ENCODE results near the gene SEC14L5. TPM values are rescaled to one million over a fixed set of nuclear protein-coding genes. Genes with fewer than 3 reads are reported as not detected.
"Not testable (repeated sequence)": the region's sequence is repeated elsewhere in the genome, so short reads cannot be mapped to it uniquely, and the experiment has no call there.

SEC14L5 gene
- total RNA-seq, 1 experiment from 2014 or later, result not detected

- not testable (repeated sequence) for DNase-seq (ENCODE audit: low spot score)
Measured at GRCh38 chr16:4929619-4930018, 28.5 kb upstream of the SEC14L5 start.

GRCh38 chr16:4931381-4931780 is 26.7 kb upstream of the SEC14L5 start:
- DNase-seq (ENCODE audit: low spot score), result no peak

GRCh38 chr16:4933433-4933832 is 24.7 kb upstream of the SEC14L5 start:
- DNase-seq (ENCODE audit: low spot score), result no peak

GRCh38 chr16:4933871-4934395 is 24.2 kb upstream of the SEC14L5 start:
- DNase-seq (ENCODE audit: low spot score), result no peak

- DNase-seq (ENCODE audit: low spot score), result no peak
Measured at GRCh38 chr16:4934591-4934990, 23.5 kb upstream of the SEC14L5 start.

- DNase-seq (ENCODE audit: low spot score), result peak; percentile 47
Measured at GRCh38 chr16:4935241-4935855, 22.8 kb upstream of the SEC14L5 start.

GRCh38 chr16:4936181-4936990 is 21.7 kb upstream of the SEC14L5 start:
- DNase-seq (ENCODE audit: low spot score), result no peak

GRCh38 chr16:4936991-4937781 is 20.9 kb upstream of the SEC14L5 start, which contains the start of gene PPL:
TSS of gene PPL (minus strand) at chr16:4937148. CDS start at chr16:4937045, 103 bp downstream.
- no peak for DNase-seq (ENCODE audit: low spot score)

GRCh38 chr16:4937782-4938682 is 20.1 kb upstream of the SEC14L5 start:
- DNase-seq (ENCODE audit: low spot score), result no peak

- no peak for DNase-seq (ENCODE audit: low spot score)
Measured at GRCh38 chr16:4938683-4939030, 19.5 kb upstream of the SEC14L5 start.

- DNase-seq (ENCODE audit: low spot score), result no peak
Measured at GRCh38 chr16:4940719-4941118, 17.4 kb upstream of the SEC14L5 start.

GRCh38 chr16:4942481-4942880 is 15.6 kb upstream of the SEC14L5 start:
- DNase-seq (ENCODE audit: low spot score), result no peak

GRCh38 chr16:4944333-4945281 is 13.5 kb upstream of the SEC14L5 start:
- peak; percentile 97 for DNase-seq (ENCODE audit: low spot score)

- DNase-seq (ENCODE audit: low spot score), result no peak
Measured at GRCh38 chr16:4945560-4946502, 12.3 kb upstream of the SEC14L5 start.

GRCh38 chr16:4946917-4947316 is 11.2 kb upstream of the SEC14L5 start:
- no peak for DNase-seq (ENCODE audit: low spot score)

- no peak for DNase-seq (ENCODE audit: low spot score)
Measured at GRCh38 chr16:4947722-4948503, 10.2 kb upstream of the SEC14L5 start.

GRCh38 chr16:4948903-4949766 is 9.0 kb upstream of the SEC14L5 start:
- no peak for DNase-seq (ENCODE audit: low spot score)
